Parathyroid adenoma (tissue), 2 donors: ENCODE data around the gene LYRM9.

Experiments used
- H2AFZ ChIP-seq: fragments of 300-600 bp; sonication (generic); one replicate; pipeline ENCODE4 v1.7.0; 2017; ENCODE audit warnings: antibody characterized with exemption, mild to moderate bottlenecking
- H3K27ac ChIP-seq: fragments of 300-600 bp; sonication (generic); one replicate; pipeline ENCODE4 v1.7.0; 2017
- H3K27me3 ChIP-seq: fragments of 300-600 bp; sonication (generic); one replicate; pipeline ENCODE4 v1.7.0; 2017; ENCODE audit warnings: low read length; ENCODE audit not compliant: control insufficient read depth, insufficient read depth
- H3K36me3 ChIP-seq: fragments of 300-600 bp; sonication (generic); one replicate; pipeline ENCODE4 v1.7.0; 2017; ENCODE audit warnings: low read length; ENCODE audit not compliant: control insufficient read depth, insufficient read depth
- H3K4me1 ChIP-seq: fragments of 300-600 bp; sonication (generic); one replicate; pipeline ENCODE4 v1.7.0; 2017; ENCODE audit warnings: control low read depth
- H3K4me2 ChIP-seq: fragments of 300-600 bp; sonication (generic); one replicate; pipeline ENCODE4 v1.7.0; 2017; ENCODE audit warnings: low read length
- H3K4me3 ChIP-seq: fragments of 300-600 bp; sonication (generic); one replicate; pipeline ENCODE4 v1.7.0; 2017; ENCODE audit warnings: low read depth, low read length
- H3K79me2 ChIP-seq: fragments of 300-600 bp; sonication (generic); one replicate; pipeline ENCODE4 v1.7.0; 2017; ENCODE audit warnings: control low read depth
- H3K9ac ChIP-seq: fragments of 300-600 bp; sonication (generic); one replicate; pipeline ENCODE4 v1.7.0; 2017; ENCODE audit warnings: mild to moderate bottlenecking
- H3K9me3 ChIP-seq: fragments of 300-600 bp; sonication (generic); one replicate; pipeline ENCODE4 v1.7.0; 2017; ENCODE audit warnings: low read length; ENCODE audit not compliant: control insufficient read depth
- CTCF ChIP-seq: fragments of 300-600 bp; sonication (generic); IDR thresholded peaks from one replicate; pipeline ENCODE4 v1.7.0; 2017; ENCODE audit warnings: antibody characterized with exemption, mild to moderate bottlenecking
- donor health status: primary hyperparathyroidism.

Gene LYRM9

DNA sequence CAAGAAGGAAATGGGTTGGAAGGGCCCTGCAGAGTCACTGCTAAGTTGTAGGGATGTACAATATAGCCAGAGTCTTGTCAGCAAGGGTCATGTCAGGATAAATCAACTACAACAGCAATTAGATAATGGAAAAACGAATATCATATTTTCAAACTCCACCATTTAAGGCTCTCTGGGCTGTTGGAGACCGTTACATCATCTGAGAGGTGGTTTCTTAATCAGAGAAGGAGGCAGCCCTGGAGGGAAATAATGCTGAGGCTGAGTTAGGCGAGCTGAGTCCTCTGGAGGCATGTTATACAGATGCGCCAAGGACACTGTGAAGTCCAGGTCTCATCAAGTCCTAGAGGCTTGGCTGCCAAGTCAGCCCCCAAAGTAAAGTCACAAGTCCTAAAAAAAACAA is 30.3 kb downstream of the LYRM9 start:
- Histone ChIP-seq H3K4me2 (no peak overlapping the region), H3K9me3 (no peaks in the 10 kb centered on the region), H3K79me2 (no peaks in the 10 kb centered on the region), H3K9ac (no peak overlapping the region), H2AFZ (no peak overlapping the region), H3K4me1 (no peaks in the 10 kb centered on the region), H3K27me3 (no peaks in the 10 kb centered on the region), H3K36me3 (no peaks in the 10 kb centered on the region), H3K4me3 (no peak overlapping the region), H3K27ac (no peak overlapping the region)
- no peak for TF ChIP-seq CTCF

GRCh38 chr17:27862004-27862403 is 31.2 kb downstream of the LYRM9 start:
- H3K36me3 ChIP-seq, result no peaks in the 10 kb centered on the region
- H3K27ac ChIP-seq, result no peak overlapping the region
- no peaks in the 10 kb centered on the region for H3K27me3 ChIP-seq
- TF ChIP-seq CTCF, result no peak
- H3K4me3 ChIP-seq, result no peak overlapping the region
- no peak overlapping the region for H2AFZ ChIP-seq
- H3K79me2 ChIP-seq, result no peaks in the 10 kb centered on the region
- no peaks in the 10 kb centered on the region for H3K9me3 ChIP-seq
- no peak overlapping the region for H3K9ac ChIP-seq
- no peak overlapping the region for H3K4me2 ChIP-seq
- no peaks in the 10 kb centered on the region for H3K4me1 ChIP-seq

- Histone ChIP-seq H3K27me3 (no peaks in the 10 kb centered on the region), H3K4me2 (no peak overlapping the region), H3K27ac (no peak overlapping the region), H3K4me1 (no peaks in the 10 kb centered on the region), H3K9ac (no peak overlapping the region), H2AFZ (no peak overlapping the region), H3K9me3 (no peaks in the 10 kb centered on the region), H3K36me3 (no peaks in the 10 kb centered on the region), H3K4me3 (no peak overlapping the region), H3K79me2 (no peaks in the 10 kb centered on the region)
- TF ChIP-seq CTCF, result no peak
These were observed 32.0 kb downstream of the LYRM9 start for GRCh38 chr17:27860971-27861664.

GRCh38 chr17:27858621-27859305 is 34.4 kb downstream of the LYRM9 start:
- no peak overlapping the region for H3K4me3 ChIP-seq
- H3K9ac ChIP-seq, result no peak overlapping the region
- H3K27ac ChIP-seq, result no peak overlapping the region
- no peak for TF ChIP-seq CTCF
- no peaks in the 10 kb centered on the region for H3K36me3 ChIP-seq
- H3K4me1 ChIP-seq, result no peaks in the 10 kb centered on the region
- no peaks in the 10 kb centered on the region for H3K9me3 ChIP-seq
- H3K4me2 ChIP-seq, result no peak overlapping the region
- H3K27me3 ChIP-seq, result no peaks in the 10 kb centered on the region
- no peaks in the 10 kb centered on the region for H3K79me2 ChIP-seq
- no peak overlapping the region for H2AFZ ChIP-seq
